ENCODE data around the gene STX4. TPM values are rescaled to one million over a fixed set of nuclear protein-coding genes. Genes with fewer than 3 reads are reported as not detected.
A peak's percentile ranks its signal among the peaks of the same experiment; 100 is the strongest.

Gene STX4
- total and polyA plus RNA-seq, 9 of the 15 experiments (the other 6 are each of a cell fraction or from before 2014, with no cell fraction given) = 3.2 to 48.0 (median 21.5) TPM

- no peak for TF ChIP-seq HINFP (tag; conservative IDR thresholded peaks at IDR 0.05; ENCODE audit: low read depth)
- no peak for TF ChIP-seq COPS2 (conservative IDR thresholded peaks at IDR 0.05)
- no peak for TF ChIP-seq SMARCB1 (IDR thresholded peaks at IDR 0.05; ENCODE audit: insufficient read length, low read depth)
- TF ChIP-seq DACH1 (IDR thresholded peaks at IDR 0.05; ENCODE audit: partially characterized antibody) = no peak
- TF ChIP-seq, protein P1, sequence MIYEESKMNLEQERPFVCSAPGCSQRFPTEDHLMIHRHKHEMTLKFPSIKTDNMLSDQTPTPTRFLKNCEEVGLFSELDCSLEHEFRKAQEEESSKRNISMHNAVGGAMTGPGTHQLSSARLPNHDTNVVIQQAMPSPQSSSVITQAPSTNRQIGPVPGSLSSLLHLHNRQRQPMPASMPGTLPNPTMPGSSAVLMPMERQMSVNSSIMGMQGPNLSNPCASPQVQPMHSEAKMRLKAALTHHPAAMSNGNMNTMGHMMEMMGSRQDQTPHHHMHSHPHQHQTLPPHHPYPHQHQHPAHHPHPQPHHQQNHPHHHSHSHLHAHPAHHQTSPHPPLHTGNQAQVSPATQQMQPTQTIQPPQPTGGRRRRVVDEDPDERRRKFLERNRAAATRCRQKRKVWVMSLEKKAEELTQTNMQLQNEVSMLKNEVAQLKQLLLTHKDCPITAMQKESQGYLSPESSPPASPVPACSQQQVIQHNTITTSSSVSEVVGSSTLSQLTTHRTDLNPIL (CRISPR knock-in tag; IDR thresholded peaks at IDR 0.05) = no peak
- peak; percentile 80; the same call in 1 of the 2 replicates for TF ChIP-seq KLF13 (tag; IDR thresholded peaks at IDR 0.05; ENCODE audit: borderline replicate concordance, low read depth)
- no peak for TF ChIP-seq PHB2 (IDR thresholded peaks at IDR 0.05; ENCODE audit: low read depth)
- TF ChIP-seq, protein P2, sequence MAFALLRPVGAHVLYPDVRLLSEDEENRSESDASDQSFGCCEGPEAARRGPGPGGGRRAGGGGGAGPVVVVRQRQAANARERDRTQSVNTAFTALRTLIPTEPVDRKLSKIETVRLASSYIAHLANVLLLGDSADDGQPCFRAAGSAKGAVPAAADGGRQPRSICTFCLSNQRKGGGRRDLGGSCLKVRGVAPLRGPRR (CRISPR knock-in tag; IDR thresholded peaks at IDR 0.05) = no peak
- TF ChIP-seq SAP30 (IDR thresholded peaks at IDR 0.05; ENCODE audit: borderline replicate concordance, insufficient read depth, low read depth, low read length, poor library complexity, severe bottlenecking) = peak; percentile 42
- TF ChIP-seq MAX (CRISPR knock-in tag; IDR thresholded peaks at IDR 0.05) = peak; percentile 53
- peak; percentile 53; the same call in 1 of the 2 replicates for TF ChIP-seq SMAD4 (CRISPR knock-in tag; conservative IDR thresholded peaks at IDR 0.05)
- TF ChIP-seq PML (IDR thresholded peaks at IDR 0.05; ENCODE audit: low read length) = peak; percentile 78
- peak in 1 of 2 experiments; percentile 37; a peak in 1 of 4 replicates for TF ChIP-seq TBL1XR1 (IDR thresholded peaks at IDR 0.05; ENCODE audit: low read length in 2 of 2)
- no peak for TF ChIP-seq MTA2 (IDR thresholded peaks at IDR 0.05; ENCODE audit: low read depth)
- no peak for TF ChIP-seq RFX5 (IDR thresholded peaks at IDR 0.05; ENCODE audit: low read depth, low read length)
- no peak for TF ChIP-seq NBN (IDR thresholded peaks at IDR 0.05; ENCODE audit: low read depth)
- TF ChIP-seq WHSC1 (IDR thresholded peaks at IDR 0.05; ENCODE audit: low read length) = no peak
- TF ChIP-seq HLTF (IDR thresholded peaks at IDR 0.05) = no peak
- TF ChIP-seq PBX2 (CRISPR knock-in tag; IDR thresholded peaks at IDR 0.05; ENCODE audit: low read depth) = no peak
- TF ChIP-seq PBX2 (tag; conservative IDR thresholded peaks at IDR 0.05; ENCODE audit: low read depth) = no peak
- TF ChIP-seq, protein P3, sequence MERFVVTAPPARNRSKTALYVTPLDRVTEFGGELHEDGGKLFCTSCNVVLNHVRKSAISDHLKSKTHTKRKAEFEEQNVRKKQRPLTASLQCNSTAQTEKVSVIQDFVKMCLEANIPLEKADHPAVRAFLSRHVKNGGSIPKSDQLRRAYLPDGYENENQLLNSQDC (CRISPR knock-in tag; IDR thresholded peaks at IDR 0.05) = no peak
Observed at GRCh38 chr16:31073970-31074813, 40.8 kb downstream of the STX4 start, which contains the start of the genes ZNF646 and ZNF668 (continued).

All from K562 (cell line).